OCI-M2 (cell line): ENCODE results near the gene CCSER2.
"Not testable (repeated sequence)": the region's sequence is repeated elsewhere in the genome, so short reads cannot be mapped to it uniquely, and the experiment has no call there.

Experiments used
- DNase-seq: peaks from one replicate; lab custom pipeline; 2025; ENCODE audit not compliant: unreplicated experiment; lab: John Stamatoyannopoulos, UW

CCSER2 gene

DNA sequence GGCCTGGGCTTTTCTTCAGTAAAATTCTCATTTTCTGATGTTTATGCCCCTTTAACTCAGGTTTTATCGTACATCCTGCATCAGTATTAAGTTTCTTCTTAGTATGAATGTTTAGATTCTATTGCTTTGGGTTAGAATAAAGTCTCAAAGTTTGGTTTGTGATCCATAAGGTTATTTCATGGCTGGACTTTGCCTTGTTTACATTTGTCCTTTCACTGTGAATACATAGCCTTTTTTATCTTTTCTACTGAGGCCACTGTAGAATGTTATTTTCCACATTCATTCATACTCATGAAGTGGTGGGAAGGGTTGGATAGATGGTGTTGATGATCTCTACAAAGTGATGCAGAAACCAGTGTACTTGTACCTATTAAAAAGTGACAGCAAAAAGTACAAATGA is 59.8 kb downstream of the CCSER2 start:
- no peak for DNase-seq

GRCh38 chr10:84390364-84390763 is 62.0 kb downstream of the CCSER2 start:
- no peak for DNase-seq

- DNase-seq: no peak
Observed at GRCh38 chr10:84391326-84391725, 62.9 kb downstream of the CCSER2 start.

DNA sequence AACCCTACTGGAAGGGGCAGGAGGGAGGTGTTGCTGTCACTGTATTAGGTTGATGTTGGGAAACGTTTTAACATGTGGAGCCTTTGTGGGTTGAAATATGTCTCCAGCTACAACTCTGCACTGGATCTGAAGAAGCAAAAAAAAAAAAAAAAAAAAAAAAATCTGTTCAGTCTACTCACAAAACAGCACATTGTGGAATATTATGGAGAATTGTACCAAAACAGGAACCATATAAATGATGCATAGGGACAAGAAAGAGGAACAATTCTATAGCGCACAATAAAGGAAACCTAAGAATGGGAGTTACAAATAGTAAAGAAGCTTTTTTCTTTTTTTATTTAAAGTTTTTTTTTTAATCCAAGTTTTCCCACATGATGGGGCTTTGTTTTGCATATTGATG is 63.8 kb downstream of the CCSER2 start:
- no peak for DNase-seq

- no peak for DNase-seq
Observed at GRCh38 chr10:84395581-84395980, 67.2 kb downstream of the CCSER2 start.

DNA sequence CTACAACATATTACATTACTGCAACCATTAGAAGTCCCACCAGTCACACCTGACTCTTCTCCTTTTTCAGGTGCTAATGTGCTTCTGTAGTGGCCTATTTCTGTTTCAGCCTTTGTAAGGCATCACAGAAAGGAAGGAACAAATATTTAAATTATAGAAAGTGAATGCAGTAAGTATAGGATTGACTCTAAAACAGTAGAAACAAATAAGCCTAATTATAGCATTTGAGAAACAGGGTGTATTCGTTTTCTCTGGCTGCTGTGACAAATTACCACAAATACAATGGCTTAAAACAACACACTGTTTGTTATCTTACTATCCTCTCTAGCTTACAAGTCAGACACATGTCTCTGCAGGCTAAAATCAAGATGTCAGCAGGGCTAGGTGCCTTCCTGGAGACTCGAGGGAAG is 69.4 kb downstream of the CCSER2 start:
- DNase-seq: no peak

GRCh38 chr10:84398696-84399095 is 70.3 kb downstream of the CCSER2 start:
- no peak for DNase-seq

DNA sequence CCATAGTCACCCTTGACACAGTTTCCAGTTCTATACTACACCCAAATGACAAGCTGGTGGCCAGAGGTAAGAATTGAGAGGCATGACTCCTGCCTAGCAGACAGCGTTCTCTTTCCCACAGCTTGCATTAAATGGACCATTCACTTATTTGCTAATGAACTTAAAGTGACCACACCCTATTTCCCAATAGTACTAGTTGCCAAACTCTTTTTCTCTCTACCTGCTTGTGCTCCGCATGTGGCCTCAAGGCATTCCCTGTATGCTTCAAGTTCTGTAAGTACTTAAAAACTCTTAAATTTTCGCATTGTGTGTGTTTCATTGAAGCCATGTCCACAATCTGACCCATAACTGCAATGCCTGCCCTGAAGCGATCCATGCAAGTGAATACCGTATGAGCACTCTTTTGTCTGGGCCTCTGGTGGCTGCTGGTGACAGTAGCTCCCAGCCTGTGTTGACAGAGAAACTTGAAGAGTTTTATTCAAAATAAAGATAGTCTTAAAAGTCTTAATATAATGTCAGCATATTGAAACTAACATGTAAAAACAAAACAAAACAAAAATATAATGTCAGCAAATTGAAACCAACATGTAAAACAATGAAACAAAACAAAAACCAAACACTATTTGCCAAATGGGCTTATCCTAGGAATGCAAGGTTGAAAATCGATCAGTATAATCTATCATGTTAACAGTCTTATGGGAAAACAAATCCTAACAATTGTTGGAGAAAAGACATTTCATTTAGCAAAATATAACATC is 73.6 kb downstream of the CCSER2 start:
- DNase-seq: no peak

DNA sequence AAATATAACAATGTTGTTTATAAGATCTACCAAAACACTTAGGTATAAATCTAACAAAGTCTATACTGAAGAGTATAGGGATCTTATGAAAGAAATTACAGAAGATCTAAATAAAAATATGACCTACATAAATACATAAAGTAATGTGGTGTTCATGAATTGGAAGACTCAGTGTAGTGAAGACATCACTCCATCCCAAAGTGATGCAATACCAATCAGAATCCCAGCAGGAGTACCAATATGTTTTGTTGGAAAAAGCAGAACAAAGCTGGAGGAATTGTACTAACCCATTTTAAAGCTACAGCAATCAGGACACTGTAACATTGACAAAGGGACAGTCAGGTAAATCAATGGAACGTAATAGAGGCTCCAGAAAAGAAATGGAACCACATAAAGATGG is 76.4 kb downstream of the CCSER2 start:
- DNase-seq: no peak

DNA sequence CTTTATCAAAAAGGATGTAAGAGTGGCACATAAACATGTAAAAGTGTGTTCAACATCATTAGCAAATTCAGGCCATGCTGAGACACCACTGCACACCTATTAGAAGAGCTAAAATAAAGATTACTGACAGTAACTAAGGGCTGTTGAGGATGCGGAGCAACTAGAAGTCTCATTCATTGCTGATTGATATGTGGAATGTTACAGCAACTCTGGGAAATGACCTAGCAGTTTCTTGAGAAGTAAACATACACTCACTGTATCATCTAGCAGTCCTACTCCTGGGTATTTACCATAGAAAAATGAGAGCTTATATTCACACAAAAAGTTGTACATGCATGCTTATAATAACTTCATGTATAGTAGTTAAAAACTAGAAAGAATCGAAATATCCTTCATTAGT is 77.3 kb downstream of the CCSER2 start:
- DNase-seq: no peak

- DNase-seq: no peak
Observed at GRCh38 chr10:84406561-84406960, 78.2 kb downstream of the CCSER2 start.

GRCh38 chr10:84407388-84408049 is 79.1 kb downstream of the CCSER2 start:
- DNase-seq: no peak

DNA sequence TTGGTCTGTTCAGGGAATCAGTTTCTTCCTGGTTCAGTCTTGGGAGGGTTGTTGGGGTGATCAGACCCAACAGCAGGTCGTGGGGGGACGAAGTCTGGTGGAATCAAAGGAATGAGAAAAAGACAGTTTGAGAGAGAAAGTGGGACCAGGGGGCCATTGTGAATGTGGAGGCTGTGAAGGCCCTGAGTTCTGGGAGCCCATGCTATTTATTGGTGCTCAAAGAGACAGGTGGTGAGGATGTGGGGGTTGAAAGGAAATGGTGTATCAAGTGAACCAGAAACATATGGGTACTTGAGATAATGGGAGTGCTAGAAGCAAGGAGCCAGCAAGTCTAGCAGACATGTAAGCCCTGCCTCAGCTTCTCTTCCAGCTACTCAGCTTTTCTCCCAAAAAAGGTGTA is 84.1 kb downstream of the CCSER2 start:
- DNase-seq: no peak

DNA sequence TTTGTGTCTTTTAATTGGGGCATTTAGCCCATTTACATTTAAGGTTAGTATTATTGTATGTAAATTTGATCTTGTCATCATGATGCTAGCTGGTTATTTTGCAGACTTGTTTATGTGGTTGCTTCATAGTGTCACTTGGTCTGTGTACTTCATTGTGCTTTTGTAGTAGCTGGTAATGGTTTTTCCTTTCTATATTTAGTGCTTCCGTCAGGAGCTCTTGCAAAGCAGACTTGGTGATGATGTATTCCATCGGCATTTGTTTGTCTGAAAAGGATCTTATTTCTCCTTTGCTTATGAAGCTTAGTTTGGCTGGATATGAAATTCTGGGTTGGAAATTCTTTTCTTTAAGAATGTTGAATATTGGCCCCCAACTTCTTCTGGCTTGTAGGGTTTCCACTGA is 85.7 kb downstream of the CCSER2 start:
- DNase-seq: not testable (repeated sequence)

GRCh38 chr10:84415539-84416244 is 87.3 kb downstream of the CCSER2 start:
- no peak for DNase-seq

DNA sequence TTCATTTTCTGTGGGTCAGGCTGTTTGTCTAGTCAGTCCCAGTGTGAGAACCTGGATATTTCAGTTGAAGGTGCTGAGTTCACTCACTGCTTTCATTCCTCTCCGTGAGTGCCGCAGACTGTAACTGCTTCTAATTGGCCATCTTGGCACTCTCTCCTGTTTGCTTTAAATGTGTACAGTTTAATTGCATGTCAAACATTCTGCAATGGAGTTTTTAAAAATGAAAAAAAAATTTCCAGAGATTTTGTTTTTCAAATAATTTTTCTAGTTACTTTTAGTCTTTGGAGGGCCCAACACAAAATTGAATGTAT is 87.8 kb downstream of the CCSER2 start:
- DNase-seq: no peak

DNA sequence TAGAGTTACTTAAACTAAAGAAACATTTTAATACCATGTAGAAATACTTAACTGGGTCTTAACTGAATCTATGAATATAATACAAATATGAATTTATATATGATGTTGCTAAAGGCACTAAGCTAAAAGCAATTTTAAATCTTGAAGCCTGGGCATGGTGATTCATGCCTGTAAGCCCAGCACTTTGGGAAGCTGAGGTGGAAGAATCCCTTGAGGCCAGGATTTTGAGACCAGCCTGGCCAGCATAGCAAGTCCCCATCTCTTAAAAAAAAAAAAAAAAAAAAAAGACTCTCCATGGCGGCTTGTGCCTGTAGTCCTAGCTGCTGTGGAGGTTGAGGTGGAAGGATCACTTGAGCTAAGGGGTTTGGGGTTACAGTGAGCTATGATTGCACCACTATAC is 95.3 kb downstream of the CCSER2 start:
- no peak for DNase-seq

GRCh38 chr10:84424731-84425167 is 96.4 kb downstream of the CCSER2 start:
- DNase-seq: no peak

DNA sequence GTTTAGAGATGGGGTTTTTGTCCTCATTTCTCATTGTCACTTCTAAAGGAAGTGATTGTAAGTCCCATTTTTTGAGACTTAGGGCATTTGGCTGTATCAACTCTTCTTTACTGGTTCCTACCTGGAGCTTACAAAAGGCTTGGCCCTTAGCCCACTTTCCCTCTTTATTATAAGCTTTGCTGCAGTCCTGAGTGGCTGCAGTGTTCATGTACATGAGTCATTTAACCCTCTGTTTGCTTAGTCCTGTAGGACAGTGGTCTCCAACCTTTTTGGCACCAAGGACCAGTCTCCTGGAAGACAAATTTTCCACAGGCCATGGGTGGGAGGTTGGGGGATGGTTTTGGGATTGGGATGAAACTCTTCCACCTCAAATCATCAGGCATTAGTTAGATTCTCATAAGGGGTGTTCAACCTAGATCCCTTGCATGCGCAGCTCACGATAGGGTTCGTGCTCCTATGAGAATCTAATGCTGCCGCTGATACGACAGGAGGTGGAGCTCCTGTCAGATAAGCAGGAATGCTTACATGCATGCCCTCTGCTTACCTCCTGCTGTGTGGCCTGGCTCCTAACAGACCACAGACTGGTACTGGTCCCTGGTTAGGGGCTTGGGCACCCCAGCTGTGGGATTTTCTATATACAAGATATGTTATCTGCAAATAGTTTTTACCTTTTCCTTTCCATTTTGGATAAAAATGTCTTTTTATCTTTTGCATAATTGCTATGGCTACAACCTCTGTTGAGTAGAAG is 99.7 kb downstream of the CCSER2 start:
- no peak for DNase-seq

DNA sequence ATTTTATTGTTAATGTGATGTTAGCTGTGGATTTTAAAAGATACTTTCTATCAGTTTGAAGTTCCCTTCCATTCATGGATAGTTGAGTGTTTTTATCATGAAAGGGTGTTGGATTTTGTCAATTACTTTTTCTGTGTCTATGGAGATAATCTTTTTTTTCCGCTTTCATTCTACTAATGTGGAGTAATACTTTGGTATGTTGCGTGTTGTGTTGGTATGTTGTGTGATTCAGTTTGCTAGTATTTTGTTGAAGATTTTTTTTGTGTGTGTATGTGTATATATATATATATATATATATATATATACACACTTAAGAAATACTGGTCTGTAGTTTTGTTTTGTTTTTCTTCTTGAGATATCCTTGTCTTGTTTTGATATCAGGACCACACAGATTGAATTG is 100.3 kb downstream of the CCSER2 start:
- no peak for DNase-seq

GRCh38 chr10:84429926-84430520 is 101.6 kb downstream of the CCSER2 start:
- peak; percentile 3 for DNase-seq
